HEK293 (cell line): Measurements from ENCODE around the gene TSPAN3.

ENCODE experiments used
- IKZF3 ChIP-seq: fragments of 450-650 bp; IDR thresholded peaks from 2 replicates; pipeline ENCODE4 v1.5.0; 2018; ENCODE audit warnings: missing biosample characterization, mild to moderate bottlenecking, missing genetic modification characterization, moderate library complexity
- KLF1 ChIP-seq: fragments of 450-650 bp; formaldehyde crosslinking; IDR thresholded peaks from 2 replicates; pipeline ENCODE4 v1.5.1; 2016; ENCODE audit warnings: missing biosample characterization, missing genetic modification characterization
- MYNN ChIP-seq: fragments of 450-650 bp; formaldehyde crosslinking; IDR thresholded peaks from 2 replicates; pipeline ENCODE4 v1.5.1; 2016; ENCODE audit warnings: missing biosample characterization, missing genetic modification characterization, borderline replicate concordance
- PRDM2 ChIP-seq: fragments of 450-650 bp; formaldehyde crosslinking; IDR thresholded peaks from 2 replicates; pipeline ENCODE4 v1.5.1; 2016; ENCODE audit warnings: missing biosample characterization, missing genetic modification characterization, borderline replicate concordance
- PRDM6 ChIP-seq: fragments of 450-650 bp; formaldehyde crosslinking; IDR thresholded peaks from 2 replicates; pipeline ENCODE4 v1.5.1; 2017; ENCODE audit warnings: missing biosample characterization, missing genetic modification characterization
- ZBTB10 ChIP-seq: fragments of 450-650 bp; formaldehyde crosslinking; IDR thresholded peaks from 2 replicates; pipeline ENCODE4 v1.5.1; 2016; ENCODE audit warnings: missing biosample characterization, missing genetic modification characterization
- ZBTB7A ChIP-seq: fragments of 450-650 bp; formaldehyde crosslinking; IDR thresholded peaks from 2 replicates; pipeline ENCODE4 v1.5.1; 2016; ENCODE audit warnings: low read depth, missing biosample characterization, missing genetic modification characterization
- ZEB2 ChIP-seq: fragments of 450-650 bp; formaldehyde crosslinking; IDR thresholded peaks from 2 replicates; pipeline ENCODE4 v1.5.1; 2016; ENCODE audit warnings: missing biosample characterization, missing genetic modification characterization
- ZIC2 ChIP-seq: fragments of 450-650 bp; formaldehyde crosslinking; IDR thresholded peaks from 2 replicates; pipeline ENCODE4 v1.5.1; 2016; ENCODE audit warnings: missing biosample characterization, missing genetic modification characterization
- ZNF2 ChIP-seq: fragments of 450-650 bp; formaldehyde crosslinking; IDR thresholded peaks from 2 replicates; pipeline ENCODE4 v1.5.1; 2016; ENCODE audit warnings: missing biosample characterization, missing genetic modification characterization
- ZNF214 ChIP-seq: fragments of 450-650 bp; formaldehyde crosslinking; IDR thresholded peaks from 2 replicates; pipeline ENCODE4 v1.5.1; 2017; ENCODE audit warnings: missing biosample characterization, mild to moderate bottlenecking, missing genetic modification characterization, borderline replicate concordance
- ZNF23 ChIP-seq: fragments of 450-650 bp; formaldehyde crosslinking; IDR thresholded peaks from 2 replicates; pipeline ENCODE4 v1.5.1; 2016; ENCODE audit warnings: missing biosample characterization, missing genetic modification characterization, borderline replicate concordance
- ZNF394 ChIP-seq: fragments of 450-650 bp; formaldehyde crosslinking; IDR thresholded peaks from 2 replicates; pipeline ENCODE4 v1.5.1; 2016; ENCODE audit warnings: missing biosample characterization, missing genetic modification characterization, mild to moderate bottlenecking, moderate library complexity, borderline replicate concordance
- ZNF398 ChIP-seq: fragments of 450-650 bp; formaldehyde crosslinking; IDR thresholded peaks from 2 replicates; pipeline ENCODE4 v1.5.1; 2017; ENCODE audit warnings: missing biosample characterization, missing genetic modification characterization
- ZNF426 ChIP-seq: fragments of 450-650 bp; formaldehyde crosslinking; IDR thresholded peaks from 2 replicates; pipeline ENCODE4 v1.5.1; 2017; ENCODE audit warnings: missing biosample characterization, missing genetic modification characterization, mild to moderate bottlenecking, inconsistent platforms, moderate library complexity
- ZNF513 ChIP-seq: fragments of 450-650 bp; IDR thresholded peaks from 2 replicates; pipeline ENCODE4 v1.5.1; 2018; ENCODE audit warnings: missing biosample characterization, missing genetic modification characterization
- ZNF548 ChIP-seq: fragments of 450-650 bp; formaldehyde crosslinking; IDR thresholded peaks from 2 replicates; pipeline ENCODE4 v1.5.1; 2016; ENCODE audit warnings: missing biosample characterization, missing genetic modification characterization
- ZNF596 ChIP-seq: fragments of 450-650 bp; IDR thresholded peaks from 2 replicates; pipeline ENCODE4 v1.5.0; 2018; ENCODE audit warnings: missing biosample characterization, mild to moderate bottlenecking, missing genetic modification characterization, moderate library complexity
- ZNF600 ChIP-seq: fragments of 450-650 bp; formaldehyde crosslinking; IDR thresholded peaks from 2 replicates; pipeline ENCODE4 v1.5.1; 2016; ENCODE audit warnings: missing biosample characterization, missing genetic modification characterization
- ZNF639 ChIP-seq: fragments of 450-650 bp; formaldehyde crosslinking; IDR thresholded peaks from 2 replicates; pipeline ENCODE4 v1.5.1; 2016; ENCODE audit warnings: missing biosample characterization, missing genetic modification characterization
- ZNF658 ChIP-seq: fragments of 450-650 bp; formaldehyde crosslinking; IDR thresholded peaks from 2 replicates; pipeline ENCODE4; 2016; ENCODE audit warnings: missing biosample characterization, missing genetic modification characterization
- ZNF701 ChIP-seq: fragments of 450-650 bp; formaldehyde crosslinking; IDR thresholded peaks from 2 replicates; pipeline ENCODE4 v1.5.1; 2016; ENCODE audit warnings: missing biosample characterization, missing genetic modification characterization
- ZNF777 ChIP-seq: fragments of 450-650 bp; formaldehyde crosslinking; IDR thresholded peaks from 2 replicates; pipeline ENCODE4 v1.5.1; 2017; ENCODE audit warnings: missing biosample characterization, missing genetic modification characterization, borderline replicate concordance
- ZNF792 ChIP-seq: fragments of 450-650 bp; formaldehyde crosslinking; IDR thresholded peaks from 2 replicates; pipeline ENCODE4 v1.5.1; 2016; ENCODE audit warnings: missing biosample characterization, missing genetic modification characterization

The TSPAN3 gene

GRCh38 chr15:77066971-77067690, 3.8 kb downstream of the TSPAN3 start (continued):
- TF ChIP-seq ZNF513 (tag by site-specific recombination) (no peak), ZNF214 (tag by site-specific recombination) (no peak; the same call in 1 of the 2 replicates), ZNF2 (no peak), ZNF777 (tag by site-specific recombination) (no peak), ZNF426 (tag by site-specific recombination) (no peak), KLF1 (peak; percentile 40; the same call in 1 of the 2 replicates), PRDM6 (tag by site-specific recombination) (peak; percentile 97), ZNF658 (tag by site-specific recombination) (no peak), ZNF23 (tag by site-specific recombination) (no peak), ZNF398 (no peak; the same call in 1 of the 2 replicates), MYNN (no peak), ZNF639 (tag by site-specific recombination) (peak; percentile 85), PRDM2 (tag by site-specific recombination) (no peak), ZBTB7A (tag by site-specific recombination) (no peak; the same call in 1 of the 2 replicates), ZEB2 (tag by site-specific recombination) (peak; percentile 72), ZBTB10 (tag by site-specific recombination) (no peak), ZNF600 (tag by site-specific recombination) (no peak), ZNF596 (tag by site-specific recombination) (peak; percentile 80), ZNF792 (tag by site-specific recombination) (no peak), IKZF3 (peak; percentile 92), ZNF394 (tag by site-specific recombination) (no peak), ZNF701 (tag by site-specific recombination) (no peak), ZIC2 (tag by site-specific recombination) (no peak), ZNF548 (tag by site-specific recombination) (no peak)
